SJSA1 (cell line): ENCODE measurements around the gene NPHP4. TPM values are rescaled to one million over a fixed set of nuclear protein-coding genes. Genes with fewer than 3 reads are reported as not detected.

ENCODE experiments used
- DNase-seq, 2 experiments: peaks; one replicate each; pipeline ENCODE4 v3.0.0-alpha.2; 2015 to 2020; ENCODE audit warnings: low spot score in 2 of 2, low read depth in 1 of 2
- H3K27ac ChIP-seq: fragments of 250-450 bp; sonication (Bioruptor Pico); 2 replicates; pipeline ENCODE4 v1.5.1; 2020; ENCODE audit warnings: mild to moderate bottlenecking, moderate library complexity
- H3K27me3 ChIP-seq: fragments of 250-450 bp; sonication (Bioruptor Pico); replicated peaks from 2 replicates; pipeline ENCODE4 v1.5.1; 2020; ENCODE audit warnings: mild to moderate bottlenecking, moderate library complexity
- H3K36me3 ChIP-seq: fragments of 250-450 bp; sonication (Bioruptor Pico); 2 replicates; pipeline ENCODE4 v1.5.1; 2020; ENCODE audit warnings: mild to moderate bottlenecking
- H3K4me1 ChIP-seq: fragments of 250-450 bp; sonication (Bioruptor Pico); replicated peaks from 2 replicates; pipeline ENCODE4 v1.6.1; 2021; ENCODE audit warnings: mild to moderate bottlenecking
- H3K4me3 ChIP-seq: fragments of 250-450 bp; sonication (Bioruptor Pico); 2 replicates; pipeline ENCODE4 v1.5.1; 2020; ENCODE audit warnings: mild to moderate bottlenecking
- H3K9me3 ChIP-seq: fragments of 250-450 bp; sonication (Bioruptor Pico); replicated peaks from 2 replicates; pipeline ENCODE4 v1.5.1; 2020; ENCODE audit warnings: mild to moderate bottlenecking
- total RNA-seq: library from RNA; depleted of rRNA; stranded (reverse); fragments of >200 nt; shearing (Covaris generic); gene quantifications from 2 replicates; pipeline ENCODE4 v1.2.3, GENCODE V29; 2014

NPHP4 gene
- total RNA-seq, 1 experiment from 2014 or later: 4.5 TPM

- no peak overlapping the region for H3K4me3 ChIP-seq
- DNase-seq: peak in 1 of 2 experiments; percentile 19
- no peaks in the 10 kb centered on the region for H3K4me1 ChIP-seq
- H3K27ac ChIP-seq: no peak overlapping the region
- H3K36me3 ChIP-seq: peaks cover 2% of the 10 kb centered on the region; the same call in 1 of the 2 replicates
- no peaks in the 10 kb centered on the region for H3K27me3 ChIP-seq
- H3K9me3 ChIP-seq: no peaks in the 10 kb centered on the region
Observed at GRCh38 chr1:5945445-5945844, 46.8 kb downstream of the NPHP4 start.

- no peak overlapping the region for H3K27ac ChIP-seq
- no peaks in the 10 kb centered on the region; the same call in 1 of the 2 replicates for H3K4me1 ChIP-seq
- DNase-seq: peak in 1 of 2 experiments; percentile 28
- H3K9me3 ChIP-seq: no peaks in the 10 kb centered on the region
- no peaks in the 10 kb centered on the region for H3K27me3 ChIP-seq
- peaks cover 2% of the 10 kb centered on the region; the same call in 1 of the 2 replicates for H3K36me3 ChIP-seq
- H3K4me3 ChIP-seq: no peak overlapping the region
Observed at GRCh38 chr1:5944843-5945167, 47.4 kb downstream of the NPHP4 start.

- H3K27me3 ChIP-seq: no peaks in the 10 kb centered on the region
- H3K4me1 ChIP-seq: no peaks in the 10 kb centered on the region; the same call in 1 of the 2 replicates
- peak in 1 of 2 experiments; percentile 39 for DNase-seq
- H3K27ac ChIP-seq: no peak overlapping the region
- H3K36me3 ChIP-seq: peaks cover 2% of the 10 kb centered on the region; the same call in 1 of the 2 replicates
- no peaks in the 10 kb centered on the region for H3K9me3 ChIP-seq
- H3K4me3 ChIP-seq: no peak overlapping the region
Observed at GRCh38 chr1:5944154-5944842, 47.9 kb downstream of the NPHP4 start.

GRCh38 chr1:5943343-5944124 is 48.7 kb downstream of the NPHP4 start:
- no peaks in the 10 kb centered on the region for H3K9me3 ChIP-seq

GRCh38 chr1:5941671-5942070 is 50.6 kb downstream of the NPHP4 start:
- Histone ChIP-seq H3K4me3 (no peak overlapping the region), H3K36me3 (peaks cover 2% of the 10 kb centered on the region; the same call in 1 of the 2 replicates), H3K27ac (no peak overlapping the region), H3K9me3 (no peaks in the 10 kb centered on the region), H3K4me1 (peaks cover 13% of the 10 kb centered on the region), H3K27me3 (no peaks in the 10 kb centered on the region)
- peak in 1 of 2 experiments; percentile 37 for DNase-seq

More at GRCh38 chr1:5943343-5944124, 48.7 kb downstream of the NPHP4 start:
- DNase-seq: peak in 1 of 2 experiments; percentile 15
- Histone ChIP-seq H3K27ac (no peak overlapping the region), H3K4me1 (peaks cover 5% of the 10 kb centered on the region), H3K4me3 (no peak overlapping the region), H3K36me3 (peaks cover 2% of the 10 kb centered on the region; the same call in 1 of the 2 replicates), H3K27me3 (no peaks in the 10 kb centered on the region)

- no peaks in the 10 kb centered on the region for H3K9me3 ChIP-seq
- peaks cover 13% of the 10 kb centered on the region for H3K4me1 ChIP-seq
- DNase-seq: no peak
- no peaks in the 10 kb centered on the region; the same call in 1 of the 2 replicates for H3K36me3 ChIP-seq
- no peak overlapping the region for H3K27ac ChIP-seq
- H3K27me3 ChIP-seq: no peaks in the 10 kb centered on the region
- no peak overlapping the region for H3K4me3 ChIP-seq
Observed at GRCh38 chr1:5940723-5941407, 51.4 kb downstream of the NPHP4 start.

GRCh38 chr1:5939271-5940170 is 52.7 kb downstream of the NPHP4 start:
- Histone ChIP-seq H3K27ac (no peak overlapping the region), H3K27me3 (no peaks in the 10 kb centered on the region), H3K9me3 (no peaks in the 10 kb centered on the region), H3K36me3 (no peaks in the 10 kb centered on the region), H3K4me3 (no peak overlapping the region), H3K4me1 (peaks cover 13% of the 10 kb centered on the region)
- no peak for DNase-seq

GRCh38 chr1:5938101-5938646 is 54.1 kb downstream of the NPHP4 start:
- DNase-seq: peak; percentile 35 to 42
- Histone ChIP-seq H3K27ac (no peak overlapping the region), H3K4me3 (no peak overlapping the region)

GRCh38 chr1:5937373-5937857 is 54.8 kb downstream of the NPHP4 start:
- no peak overlapping the region for H3K4me3 ChIP-seq
- H3K36me3 ChIP-seq: no peaks in the 10 kb centered on the region
- H3K27ac ChIP-seq: no peak overlapping the region
- peaks cover 13% of the 10 kb centered on the region for H3K4me1 ChIP-seq
- no peaks in the 10 kb centered on the region for H3K9me3 ChIP-seq
- H3K27me3 ChIP-seq: no peaks in the 10 kb centered on the region
- peak in 1 of 2 experiments; percentile 33 for DNase-seq

More at GRCh38 chr1:5938101-5938646, 54.1 kb downstream of the NPHP4 start:
- H3K4me1 ChIP-seq: peaks cover 13% of the 10 kb centered on the region
- no peaks in the 10 kb centered on the region for H3K36me3 ChIP-seq
- H3K9me3 ChIP-seq: no peaks in the 10 kb centered on the region
- no peaks in the 10 kb centered on the region for H3K27me3 ChIP-seq

- Histone ChIP-seq H3K27me3 (no peaks in the 10 kb centered on the region), H3K4me3 (no peak overlapping the region), H3K27ac (no peak overlapping the region), H3K9me3 (no peaks in the 10 kb centered on the region), H3K4me1 (peaks cover 13% of the 10 kb centered on the region), H3K36me3 (no peaks in the 10 kb centered on the region)
- no peak for DNase-seq
Observed at GRCh38 chr1:5936621-5937372, 55.4 kb downstream of the NPHP4 start.

- Histone ChIP-seq H3K9me3 (no peaks in the 10 kb centered on the region), H3K36me3 (no peaks in the 10 kb centered on the region), H3K27me3 (no peaks in the 10 kb centered on the region), H3K4me1 (peaks cover 13% of the 10 kb centered on the region), H3K27ac (no peak overlapping the region), H3K4me3 (no peak overlapping the region)
- DNase-seq: no peak
Observed at GRCh38 chr1:5936126-5936525, 56.1 kb downstream of the NPHP4 start.

GRCh38 chr1:5935026-5935425 is 57.2 kb downstream of the NPHP4 start:
- Histone ChIP-seq H3K4me1 (peaks cover 13% of the 10 kb centered on the region), H3K27me3 (no peaks in the 10 kb centered on the region), H3K36me3 (no peaks in the 10 kb centered on the region), H3K9me3 (no peaks in the 10 kb centered on the region), H3K27ac (no peak overlapping the region), H3K4me3 (no peak overlapping the region)
- DNase-seq: no peak
